DOHH2 (cell line): ENCODE results near the gene RPL39.

Source experiments
- H3F3A ChIP-seq: fragments of 200-600 bp; sonication (generic), shearing (Covaris generic); 2 replicates; pipeline ENCODE4 v1.6.0; 2016; ENCODE audit warnings: antibody characterized with exemption, mild to moderate bottlenecking; ENCODE audit not compliant: control insufficient read depth, insufficient read depth
- H3K27ac ChIP-seq: fragments of 200-600 bp; sonication (generic); 2 replicates; pipeline ENCODE4 v1.5.1; 2014; ENCODE audit warnings: low read depth, mild to moderate bottlenecking, low read length, moderate library complexity
- H3K27me3 ChIP-seq: fragments of 200-600 bp; sonication (generic); 2 replicates; pipeline ENCODE4 v1.6.1; 2014; ENCODE audit warnings: mild to moderate bottlenecking, low read length, mixed read lengths; ENCODE audit not compliant: control insufficient read depth
- H3K36me3 ChIP-seq: fragments of 200-600 bp; sonication (generic); 2 replicates; pipeline ENCODE4 v1.6.1; 2014; ENCODE audit warnings: mild to moderate bottlenecking, low read length, moderate library complexity, mixed read lengths; ENCODE audit not compliant: control insufficient read depth
- H3K4me1 ChIP-seq: fragments of 200-600 bp; sonication (generic); 2 replicates; pipeline ENCODE4 v1.6.1; 2014; ENCODE audit warnings: mild to moderate bottlenecking, low read length, mixed read lengths; ENCODE audit not compliant: control insufficient read depth
- H3K4me2 ChIP-seq: fragments of 200-600 bp; sonication (generic); 2 replicates; pipeline ENCODE4 v1.6.0; 2014; ENCODE audit warnings: mild to moderate bottlenecking, low read length, moderate library complexity
- H3K4me3 ChIP-seq: fragments of 200-600 bp; sonication (generic); 2 replicates; pipeline ENCODE4 v1.5.1; 2014; ENCODE audit warnings: mild to moderate bottlenecking, low read length, mixed read lengths
- H3K79me2 ChIP-seq: fragments of 200-600 bp; sonication (generic); 2 replicates; pipeline ENCODE4 v1.6.1; 2014; ENCODE audit warnings: mild to moderate bottlenecking, low read length, mixed read lengths; ENCODE audit not compliant: control insufficient read depth
- H3K9me2 ChIP-seq: fragments of 200-600 bp; sonication (generic); replicated peaks from 2 replicates; pipeline ENCODE4 v1.6.1; 2014; ENCODE audit warnings: mild to moderate bottlenecking, low read length, mixed read lengths; ENCODE audit not compliant: control insufficient read depth
- H3K9me3 ChIP-seq: fragments of 200-600 bp; sonication (generic); 2 replicates; pipeline ENCODE4 v1.6.1; 2014; ENCODE audit warnings: antibody characterized with exemption, low read length, mixed read lengths; ENCODE audit not compliant: control insufficient read depth, insufficient read depth
- H4K20me1 ChIP-seq: fragments of 200-600 bp; sonication (generic); 2 replicates; pipeline ENCODE4 v1.6.0; 2014; ENCODE audit warnings: low read depth, mild to moderate bottlenecking, antibody characterized with exemption, low read length, moderate library complexity; ENCODE audit not compliant: control insufficient read depth, insufficient read depth
- EZH2phosphoT487 ChIP-seq: fragments of 200-600 bp; sonication (generic); IDR thresholded peaks from 2 replicates; pipeline ENCODE4 v1.6.1; 2017; ENCODE audit warnings: borderline replicate concordance, mild to moderate bottlenecking, antibody characterized with exemption, low read length, moderate library complexity, mixed read lengths
- TF ChIP-seq, protein P1 (sequence below): fragments of 200-600 bp; sonication (generic); IDR thresholded peaks from one replicate; pipeline ENCODE4 v1.5.1; 2014; ENCODE audit warnings: antibody characterized with exemption, mild to moderate bottlenecking, low read depth, low read length; ENCODE audit not compliant: poor library complexity, severe bottlenecking

RPL39 gene

DNA sequence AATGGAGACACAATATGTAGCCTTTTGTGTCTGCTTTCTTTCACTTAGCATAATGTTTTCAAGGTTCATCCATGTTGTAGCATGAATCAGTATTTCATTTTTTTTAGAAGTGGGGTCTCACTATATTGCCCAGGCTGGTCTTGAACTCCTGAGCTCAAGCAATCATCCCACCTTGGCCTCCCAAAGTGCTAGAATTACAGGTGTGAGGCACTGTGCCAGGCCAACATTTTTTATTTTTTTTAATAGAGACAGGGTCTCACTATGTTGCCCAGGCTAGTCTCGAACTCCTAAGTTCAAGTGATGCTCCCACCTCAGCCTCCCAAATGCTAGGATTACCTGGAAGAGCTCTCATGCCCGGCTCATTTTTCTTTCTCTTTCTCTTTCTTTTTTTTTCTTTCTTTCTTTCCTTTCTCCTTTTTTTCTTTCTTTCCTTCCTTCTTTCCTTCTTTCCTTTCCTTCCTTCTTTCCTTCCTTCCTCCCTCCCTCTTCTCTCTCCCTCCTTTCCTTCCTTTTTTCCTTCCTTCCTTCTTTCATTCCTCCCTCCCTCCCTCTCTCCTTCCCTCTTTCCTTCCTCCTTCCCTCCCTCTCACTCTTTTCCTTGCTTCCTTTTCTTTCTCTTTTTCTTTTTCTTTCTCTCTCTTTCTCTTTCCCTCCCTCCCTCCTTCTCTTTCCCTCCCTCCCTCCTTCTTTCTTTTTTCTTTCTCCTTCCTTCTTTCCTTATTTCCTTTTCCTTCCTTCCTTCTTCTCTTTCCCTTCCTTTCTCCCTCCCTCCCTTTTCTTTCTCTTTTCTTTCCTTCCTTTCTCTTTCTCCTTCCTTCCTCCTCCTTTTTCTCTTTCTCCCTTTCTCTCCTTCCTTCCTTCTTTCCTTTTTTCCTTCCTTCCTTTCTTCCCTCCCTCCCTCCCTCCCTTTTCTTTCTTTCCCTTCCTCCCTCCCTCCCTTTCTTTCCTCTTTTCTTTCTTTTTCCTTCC is 10.1 kb upstream of the RPL39 start:
- Histone ChIP-seq H3K27me3 (no peaks in the 10 kb centered on the region), H3K9me3 (no peaks in the 10 kb centered on the region), H3K4me2 (no peak overlapping the region), H3K79me2 (no peaks in the 10 kb centered on the region), H3K4me3 (no peak overlapping the region), H3F3A (no peaks in the 10 kb centered on the region), H3K27ac (no peak overlapping the region), H3K4me1 (no peaks in the 10 kb centered on the region), H3K9me2 (no peaks in the 10 kb centered on the region), H4K20me1 (no peaks in the 10 kb centered on the region), H3K36me3 (no peaks in the 10 kb centered on the region)
- no peak for TF ChIP-seq EZH2phosphoT487
- TF ChIP-seq, protein P1, sequence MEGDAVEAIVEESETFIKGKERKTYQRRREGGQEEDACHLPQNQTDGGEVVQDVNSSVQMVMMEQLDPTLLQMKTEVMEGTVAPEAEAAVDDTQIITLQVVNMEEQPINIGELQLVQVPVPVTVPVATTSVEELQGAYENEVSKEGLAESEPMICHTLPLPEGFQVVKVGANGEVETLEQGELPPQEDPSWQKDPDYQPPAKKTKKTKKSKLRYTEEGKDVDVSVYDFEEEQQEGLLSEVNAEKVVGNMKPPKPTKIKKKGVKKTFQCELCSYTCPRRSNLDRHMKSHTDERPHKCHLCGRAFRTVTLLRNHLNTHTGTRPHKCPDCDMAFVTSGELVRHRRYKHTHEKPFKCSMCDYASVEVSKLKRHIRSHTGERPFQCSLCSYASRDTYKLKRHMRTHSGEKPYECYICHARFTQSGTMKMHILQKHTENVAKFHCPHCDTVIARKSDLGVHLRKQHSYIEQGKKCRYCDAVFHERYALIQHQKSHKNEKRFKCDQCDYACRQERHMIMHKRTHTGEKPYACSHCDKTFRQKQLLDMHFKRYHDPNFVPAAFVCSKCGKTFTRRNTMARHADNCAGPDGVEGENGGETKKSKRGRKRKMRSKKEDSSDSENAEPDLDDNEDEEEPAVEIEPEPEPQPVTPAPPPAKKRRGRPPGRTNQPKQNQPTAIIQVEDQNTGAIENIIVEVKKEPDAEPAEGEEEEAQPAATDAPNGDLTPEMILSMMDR: no peak

DNA sequence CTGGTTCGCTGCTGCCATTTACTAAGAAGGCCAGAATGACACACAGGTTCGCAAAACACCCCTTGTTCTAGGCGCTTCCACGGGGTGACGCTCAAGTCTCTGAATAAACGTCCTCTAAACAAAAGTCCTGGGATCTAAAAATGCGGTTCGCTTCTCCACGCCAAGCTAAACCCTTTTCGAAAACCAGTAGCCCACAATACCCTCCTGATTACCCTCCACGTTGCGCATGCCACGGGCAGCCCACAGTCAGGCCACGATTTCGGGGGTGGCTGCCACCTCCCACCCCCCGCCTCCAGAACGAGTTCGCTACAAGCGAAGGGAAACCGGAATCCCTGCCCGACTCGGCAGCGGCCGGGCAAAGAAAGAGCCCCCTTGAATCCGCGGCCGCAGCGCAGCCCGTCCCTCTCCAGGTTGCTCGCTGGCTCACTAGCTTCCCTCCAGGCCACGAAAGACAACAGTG is 423 bp downstream of the RPL39 start:
- H3K9me2 ChIP-seq: no peaks in the 10 kb centered on the region
- H3K27ac ChIP-seq: peak overlapping the region; percentile 80
- peaks cover 45% of the 10 kb centered on the region for H3K4me1 ChIP-seq
- TF ChIP-seq, protein P1: peak; percentile 21
- TF ChIP-seq EZH2phosphoT487: no peak
- H3K79me2 ChIP-seq: peaks cover 71% of the 10 kb centered on the region
- H4K20me1 ChIP-seq: peaks cover 16% of the 10 kb centered on the region; the same call in 1 of the 2 replicates
- H3K9me3 ChIP-seq: no peaks in the 10 kb centered on the region
- H3K27me3 ChIP-seq: no peaks in the 10 kb centered on the region
- H3K36me3 ChIP-seq: peaks cover 51% of the 10 kb centered on the region
- H3F3A ChIP-seq: peaks cover 18% of the 10 kb centered on the region
- H3K4me2 ChIP-seq: peak overlapping the region; percentile 78
- peak overlapping the region; percentile 92 for H3K4me3 ChIP-seq

DNA sequence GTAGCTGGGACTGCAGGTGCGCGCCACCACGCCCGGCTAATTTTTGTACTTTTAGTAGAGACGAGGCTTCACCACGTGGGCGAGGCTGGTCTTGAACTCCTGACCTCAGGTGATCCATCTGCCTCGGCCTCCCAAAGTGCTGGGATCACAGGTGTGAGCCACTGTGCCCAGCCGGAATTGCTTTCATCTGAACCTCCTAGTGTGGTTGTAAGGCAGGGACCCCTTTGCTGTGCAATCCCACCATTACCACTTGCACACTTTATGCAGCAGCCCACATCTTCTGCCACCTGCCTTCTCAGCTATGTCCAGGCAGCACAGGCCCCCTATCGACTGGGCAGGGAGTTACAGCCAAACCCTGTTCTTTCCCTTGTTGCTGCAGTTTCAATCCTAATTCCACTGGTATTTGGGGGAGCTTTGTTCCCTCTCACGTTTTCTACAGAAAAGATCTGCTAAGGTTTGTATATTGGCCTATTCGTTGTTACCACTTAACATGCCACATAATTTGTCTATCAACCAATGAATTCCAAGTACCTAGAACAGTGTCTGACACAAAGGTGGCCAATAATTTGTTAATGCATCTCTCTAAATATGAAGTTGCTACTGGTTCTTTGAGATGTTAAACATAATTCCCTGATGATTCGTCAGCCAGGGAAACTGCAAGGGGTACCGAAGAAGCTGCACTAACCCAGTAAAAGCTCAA is 6.5 kb downstream of the RPL39 start:
- no peak for TF ChIP-seq EZH2phosphoT487
- TF ChIP-seq, protein P1: peak; percentile 64
- Histone ChIP-seq H3K27ac (no peak overlapping the region), H3K9me2 (no peaks in the 10 kb centered on the region), H3K4me3 (no peak overlapping the region; the same call in 1 of the 2 replicates), H3K4me2 (peak overlapping the region; percentile 16; the same call in 1 of the 2 replicates), H3K36me3 (peaks cover 75% of the 10 kb centered on the region), H3K27me3 (no peaks in the 10 kb centered on the region), H3K4me1 (peaks cover 53% of the 10 kb centered on the region), H3K9me3 (no peaks in the 10 kb centered on the region), H3F3A (peaks cover 26% of the 10 kb centered on the region; the same call in 1 of the 2 replicates), H3K79me2 (peaks cover 71% of the 10 kb centered on the region), H4K20me1 (peaks cover 14% of the 10 kb centered on the region; the same call in 1 of the 2 replicates)
